H1 (cell line): ENCODE data around the gene VWA2. TPM values are rescaled to one million over a fixed set of nuclear protein-coding genes. Genes with fewer than 3 reads are reported as not detected.
A peak's percentile ranks its signal among the peaks of the same experiment; 100 is the strongest.

Source experiments
- CEBPB ChIP-seq: IDR thresholded peaks from 2 replicates; pipeline ENCODE4 v1.6.1; 2012; ENCODE audit warnings: low read depth, low read length
- TBP ChIP-seq: IDR thresholded peaks from 2 replicates; pipeline ENCODE4 v1.6.1; 2011; ENCODE audit warnings: low read depth, low read length, improper control_type of control experiment
- polyA plus RNA-seq, 7 experiments: library from polyadenylated mRNA; depleted of rRNA in 3 of 7; stranded (reverse) in 5 of 7; unstranded in 2 of 7; fragments of >200 nt in 5 of 7; fragments of 200-250 nt in 2 of 7; gene quantifications; 1 replicate in 5 of 7; 2 replicates in 1 of 7; 4 replicates in 1 of 7; pipeline versions ENCODE4 v1.2.1 to v1.2.3, GENCODE V29; 2011 to 2013; ENCODE audit warnings: missing spikeins in 2 of 7, mixed read lengths in 2 of 7
- total RNA-seq: library from RNA; stranded (reverse); fragmentation: NEBNext Ultra II Directional; extraction: Animal tissue kit (Norgen Biotek cat#: 25700); gene quantifications from 2 replicates; pipeline ENCODE4 v1.2.1, GENCODE V29; 2021
- TF ChIP-seq, protein P1 (sequence below): IDR thresholded peaks from 2 replicates; pipeline ENCODE4 v1.6.1; 2012; ENCODE audit warnings: inconsistent platforms

VWA2 gene
- total and polyA plus RNA-seq, 2 of the 8 experiments (the other 6 are each of a cell fraction or from before 2014, with no cell fraction given) = 2.8 to 2.9 TPM

DNA sequence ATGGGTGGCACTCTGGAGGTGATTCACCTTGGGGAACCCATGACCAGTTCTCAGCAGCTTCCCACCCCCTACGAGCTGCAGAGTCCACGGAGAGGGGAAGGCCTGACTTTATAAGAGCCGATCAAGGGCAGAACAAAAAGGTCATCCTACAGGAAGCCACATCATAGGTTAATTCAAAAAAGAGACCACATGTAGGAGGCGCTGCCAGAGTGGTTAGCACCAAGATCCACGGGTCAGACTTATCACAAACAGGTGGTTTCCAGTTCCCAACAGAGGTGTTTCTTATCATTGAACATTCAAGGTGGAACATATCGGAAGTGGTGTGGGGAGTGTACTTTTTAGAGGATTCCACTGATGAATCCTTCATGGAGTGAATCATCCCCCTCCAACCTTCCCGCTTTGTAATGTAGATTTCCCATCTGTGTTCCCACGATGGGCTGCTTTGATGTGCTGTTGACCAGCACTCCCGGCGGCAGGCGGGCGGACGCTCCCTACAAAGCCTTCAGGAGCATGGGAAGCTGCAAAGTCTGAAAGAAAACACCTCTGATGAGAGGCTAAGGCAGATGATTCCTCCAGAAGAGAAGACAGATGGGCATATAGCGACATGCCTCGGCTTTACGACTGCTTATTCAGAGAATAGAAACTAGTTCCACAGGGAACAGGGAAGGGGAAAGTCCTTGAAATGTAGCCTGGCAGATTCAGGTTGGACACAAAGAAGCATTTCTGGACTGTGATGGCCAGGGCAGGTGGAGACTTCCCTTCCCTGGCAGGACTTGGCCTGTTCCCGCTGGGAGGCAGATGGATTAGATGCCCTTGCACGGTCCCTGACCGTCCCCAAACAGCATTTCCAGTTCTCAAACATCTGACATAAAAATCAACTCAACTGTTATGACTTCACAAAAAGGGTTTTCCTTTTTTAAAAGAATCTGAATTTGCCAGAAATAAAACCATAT lies 98.7 kb downstream of the VWA2 start (continued):
- TF ChIP-seq, protein P1, sequence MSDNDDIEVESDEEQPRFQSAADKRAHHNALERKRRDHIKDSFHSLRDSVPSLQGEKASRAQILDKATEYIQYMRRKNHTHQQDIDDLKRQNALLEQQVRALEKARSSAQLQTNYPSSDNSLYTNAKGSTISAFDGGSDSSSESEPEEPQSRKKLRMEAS = 0 out of 2 replicates have a peak, but pooled peaks have one; percentile 11
- TF ChIP-seq TBP (no peak), CEBPB (no peak)
- TF ChIP-seq, all 59 proteins: peak for 5
